Measurements from ENCODE around the gene PODXL.
"Not testable (repeated sequence)": the region's sequence is repeated elsewhere in the genome, so short reads cannot be mapped to it uniquely, and the experiment has no call there.

Gene PODXL

DNA sequence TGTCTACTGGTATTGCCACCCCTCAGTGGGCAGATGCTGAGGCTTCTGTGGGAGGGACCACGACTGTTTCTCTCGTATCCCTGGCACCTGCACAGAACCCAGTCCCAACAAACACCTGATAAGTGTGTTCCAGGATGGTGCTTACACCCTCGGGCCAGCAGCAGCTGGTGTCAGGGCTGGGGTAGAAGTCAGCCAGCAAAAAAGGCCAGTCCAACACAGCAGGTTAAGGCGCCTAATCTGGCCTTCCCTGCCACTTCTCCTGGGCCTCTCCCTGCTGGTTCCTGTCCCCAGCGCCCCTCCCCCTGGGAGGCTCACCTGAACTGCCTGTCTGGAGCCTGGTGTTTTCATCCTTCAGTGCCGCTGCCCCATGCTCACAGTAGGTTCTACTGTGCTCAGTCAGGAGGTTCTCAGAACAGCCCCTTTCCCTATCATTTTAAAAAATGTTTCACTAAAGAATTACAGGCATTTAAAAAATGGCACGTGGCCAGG, 20.0 kb downstream of the PODXL start:
- DNase-seq: no peak

GRCh38 chr7:131533566-131534561, 22.6 kb downstream of the PODXL start:
- no peak for DNase-seq

DNA sequence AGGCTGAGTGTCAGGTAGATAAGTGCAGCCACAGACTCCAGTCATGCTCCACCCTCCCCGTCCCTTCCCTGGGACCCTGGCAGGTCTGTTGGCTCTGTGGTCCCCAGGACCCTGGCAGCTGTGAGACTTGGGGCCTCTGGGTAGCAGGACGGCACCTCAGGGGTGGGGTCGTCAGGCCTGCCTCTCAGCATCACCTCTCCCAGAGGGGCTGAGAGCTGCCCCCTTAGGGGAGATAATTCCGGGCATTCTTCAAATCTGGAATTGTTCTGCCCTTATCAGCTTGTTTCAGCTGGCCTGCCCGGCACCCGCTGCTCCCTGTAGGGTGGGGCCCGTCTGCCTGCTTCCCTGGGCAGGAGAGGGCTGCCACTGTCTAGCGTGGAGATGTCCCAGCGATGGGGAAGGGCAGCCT, 23.3 kb downstream of the PODXL start:
- DNase-seq: no peak

DNA sequence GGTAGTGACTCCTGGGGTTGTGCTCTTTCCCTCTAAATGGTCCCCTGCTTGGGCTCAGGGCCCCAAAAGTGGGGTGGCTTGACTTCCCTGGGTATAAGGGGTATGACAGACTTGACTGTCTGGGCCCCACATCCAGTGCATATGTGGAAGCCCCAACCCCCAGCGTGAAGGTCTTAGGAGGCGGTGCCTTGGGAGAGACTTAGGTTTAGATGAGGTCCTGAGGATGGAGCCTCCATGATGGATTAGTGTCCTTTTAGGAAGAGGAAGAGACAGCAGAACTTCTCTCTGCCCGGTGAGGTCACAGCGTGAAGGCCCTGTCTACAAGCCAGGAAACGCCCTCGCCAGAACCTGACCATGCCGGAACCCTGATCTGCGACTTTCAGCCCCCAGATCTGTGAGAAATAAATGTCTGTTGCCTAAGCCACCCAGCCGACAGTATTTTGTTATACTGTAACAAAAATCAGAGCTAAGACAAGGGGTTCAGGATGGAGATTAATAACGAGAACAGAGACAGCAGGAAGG, 23.8 kb downstream of the PODXL start:
- no peak for DNase-seq

GRCh38 chr7:131530137-131530536, 26.3 kb downstream of the PODXL start:
- DNase-seq: no peak

- no peak for DNase-seq
These were observed 26.8 kb downstream of the PODXL start for GRCh38 chr7:131529617-131530016.

DNA sequence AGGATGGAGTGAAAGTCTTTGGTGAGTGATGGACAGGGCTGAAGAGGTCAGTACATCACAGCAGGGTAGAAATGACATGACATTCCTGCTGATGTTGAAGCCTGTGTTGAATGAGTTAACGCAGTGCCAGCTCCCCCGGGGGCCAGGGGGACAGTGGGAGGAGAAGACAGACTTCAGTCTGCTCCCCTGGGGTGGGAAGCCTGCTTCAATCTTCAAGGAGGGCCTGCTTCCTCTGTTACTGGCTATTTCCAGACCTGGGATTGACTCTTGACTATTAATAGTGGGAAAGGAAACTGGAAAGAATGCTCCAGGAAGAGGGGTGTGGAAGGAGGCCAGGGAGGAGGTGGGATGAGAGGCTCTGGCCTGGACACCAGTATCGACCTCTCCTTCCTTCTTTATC, 27.2 kb downstream of the PODXL start:
- DNase-seq: no peak

- no peak for DNase-seq
These were observed 29.0 kb downstream of the PODXL start for GRCh38 chr7:131527456-131527855.

- DNase-seq: no peak
These were observed 30.6 kb downstream of the PODXL start for GRCh38 chr7:131525820-131526219.

DNA sequence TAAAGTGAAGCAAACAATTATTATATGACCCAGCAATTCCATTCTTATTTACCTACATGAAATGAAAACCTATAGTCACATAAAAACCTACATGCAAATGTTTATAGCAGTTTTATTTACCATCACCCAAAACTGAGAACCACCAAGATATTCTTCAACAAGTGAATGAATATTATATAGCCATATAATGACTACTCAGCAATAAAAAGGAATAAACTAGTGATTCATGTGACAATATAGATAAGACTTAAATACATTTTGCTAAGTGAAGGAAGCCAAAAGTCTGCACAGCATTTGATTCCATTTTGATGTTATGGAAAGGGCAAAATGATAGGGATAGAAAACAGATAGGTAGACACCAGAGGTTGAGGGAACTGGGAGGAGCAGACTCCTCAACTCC, 31.7 kb downstream of the PODXL start:
- no peak for DNase-seq

DNA sequence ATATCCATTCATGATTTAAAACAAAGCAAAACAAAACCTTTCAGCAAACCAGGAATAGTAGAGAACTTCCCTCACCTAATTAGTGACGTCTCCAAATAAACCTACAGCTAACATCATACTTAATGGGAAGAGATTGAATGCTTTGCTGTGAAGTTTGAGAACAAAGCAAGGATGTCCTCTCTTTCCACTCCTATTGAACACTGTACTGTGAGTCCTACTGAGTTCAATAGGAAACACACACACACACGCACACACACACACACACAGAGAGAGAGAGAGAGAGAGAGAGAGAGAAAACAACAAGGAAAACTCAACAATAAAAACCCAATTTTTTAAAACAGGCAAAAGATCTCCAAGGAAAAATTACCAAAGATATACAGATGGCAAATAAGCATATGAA, 32.3 kb downstream of the PODXL start:
- no peak for DNase-seq

GRCh38 chr7:131522325-131522930, 34.0 kb downstream of the PODXL start:
- no peak for DNase-seq

GRCh38 chr7:131521651-131522163, 34.7 kb downstream of the PODXL start:
- no peak for DNase-seq

- DNase-seq: no peak
These were observed 37.8 kb downstream of the PODXL start for GRCh38 chr7:131518626-131519025.

DNA sequence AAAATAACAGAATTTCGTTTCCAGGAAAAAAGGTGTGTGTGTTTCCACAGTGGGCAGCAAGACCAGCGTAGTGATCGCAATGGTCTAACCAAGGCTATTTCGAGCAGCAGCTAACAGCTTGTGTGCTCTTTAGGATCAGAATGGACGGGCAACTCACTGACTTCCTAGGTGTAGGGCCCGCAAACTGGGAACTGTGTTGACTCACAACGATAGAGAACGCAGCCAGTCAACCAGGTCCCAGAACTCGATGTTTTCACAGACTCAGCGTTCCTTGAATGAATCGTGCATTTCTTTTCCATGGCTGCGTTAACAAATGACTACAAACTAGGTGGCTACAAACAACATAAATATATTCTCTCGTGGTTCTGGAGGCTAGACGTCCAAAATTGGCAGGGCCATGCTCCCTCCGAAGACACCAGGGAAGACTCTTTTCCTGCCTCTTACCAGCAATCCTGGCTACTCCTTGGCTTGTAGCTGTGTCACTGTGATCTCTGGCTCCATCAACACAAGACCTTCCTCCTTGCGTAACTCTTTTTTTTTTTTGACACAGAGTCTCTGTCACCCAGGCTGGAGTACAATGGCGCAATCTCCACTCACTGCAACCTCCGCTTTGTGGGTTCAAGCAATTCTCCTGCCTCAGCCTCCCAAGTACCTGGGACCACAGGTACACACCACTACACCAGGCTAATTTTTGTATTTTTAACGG, 39.1 kb downstream of the PODXL start:
- no peak for DNase-seq

DNA sequence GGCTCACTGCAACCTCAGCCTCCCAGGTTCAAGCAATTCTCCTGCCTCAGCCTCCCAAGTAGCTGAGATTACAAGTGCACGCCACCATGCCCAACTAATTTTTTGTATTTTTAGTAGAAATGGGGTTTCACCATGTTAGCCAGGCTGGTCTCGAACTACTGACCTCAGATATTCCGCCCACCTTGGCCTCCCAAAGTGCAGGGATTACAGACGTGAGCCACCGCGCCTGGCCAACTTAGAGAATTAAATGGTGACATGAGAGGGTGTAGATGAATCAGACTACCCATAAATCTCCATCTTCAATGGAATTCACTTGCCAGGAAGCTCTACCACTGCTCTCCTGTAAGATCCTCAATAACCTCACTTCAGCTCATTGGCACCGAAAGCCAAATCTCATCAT, 41.0 kb downstream of the PODXL start:
- not testable (repeated sequence) for DNase-seq

- DNase-seq: peak; percentile 68
These were observed 43.0 kb downstream of the PODXL start for GRCh38 chr7:131513245-131514061.

GRCh38 chr7:131511774-131512535, 44.5 kb downstream of the PODXL start:
- no peak for DNase-seq

- DNase-seq: no peak
These were observed 45.4 kb downstream of the PODXL start for GRCh38 chr7:131511071-131511470.

GRCh38 chr7:131509781-131510180, 46.6 kb downstream of the PODXL start:
- no peak for DNase-seq

Measured in CD4-positive, alpha-beta T cell treated with Interferon gamma for 1 hour (primary cell).